Transverse colon (tissue), 4 donors: ENCODE data around the gene MAP6. TPM values are rescaled to one million over a fixed set of nuclear protein-coding genes. Genes with fewer than 3 reads are reported as not detected.

Experiments
- DNase-seq: peaks from one replicate; pipeline ENCODE4 v3.0.0-alpha.2; 2019
- H3K27ac ChIP-seq, 4 donors: fragments of 200-600 bp; sonication (generic); 2 replicates each; pipeline ENCODE4 v1.5.1; 2016 to 2018; ENCODE audit warnings: inconsistent platforms in 4 of 4
- H3K27me3 ChIP-seq: fragments of 200-600 bp; sonication (generic); 2 replicates; pipeline ENCODE4 v1.5.1; 2017; ENCODE audit warnings: inconsistent platforms
- H3K36me3 ChIP-seq, 4 donors: fragments of 200-600 bp; sonication (generic); 2 replicates each; pipeline ENCODE4 v1.5.1; 2017 to 2019; ENCODE audit warnings: inconsistent platforms in 4 of 4
- H3K4me1 ChIP-seq, 4 donors: fragments of 200-600 bp; sonication (generic); 2 replicates each; pipeline ENCODE4 v1.5.1; 2017 to 2020; ENCODE audit warnings: inconsistent platforms in 4 of 4
- H3K4me3 ChIP-seq, 4 donors: fragments of 200-600 bp; sonication (generic); 1 replicate in 1 of 4; 2 replicates in 3 of 4; pipeline versions ENCODE4 v1.5.1 to v1.6.1; 2017 to 2019; ENCODE audit warnings: inconsistent platforms in 4 of 4
- H3K9me3 ChIP-seq, 2 donors: fragments of 200-600 bp; sonication (generic); 2 replicates each; pipeline ENCODE4 v1.5.1; 2017 to 2019; ENCODE audit warnings: inconsistent platforms in 2 of 2
- CTCF ChIP-seq, 5 experiments: fragments of 200-600 bp in 3 of 5; fragments of 450-650 bp in 2 of 5; sonication (generic) in 3 of 5; IDR thresholded peaks; 1 replicate in 2 of 5; 2 replicates in 3 of 5; pipeline ENCODE4 v1.5.1; 2016 to 2017; ENCODE audit warnings: antibody characterized with exemption in 5 of 5, inconsistent platforms in 3 of 5, mild to moderate bottlenecking in 2 of 5, moderate library complexity in 1 of 5
- EP300 ChIP-seq: sonication (generic); formaldehyde crosslinking; IDR thresholded peaks from one replicate; pipeline ENCODE4 v1.6.1; 2017; ENCODE audit warnings: antibody characterized with exemption, low read depth
- POLR2A ChIP-seq: fragments of 450-650 bp; IDR thresholded peaks from one replicate; pipeline ENCODE4 v1.6.1; 2016; ENCODE audit warnings: antibody characterized with exemption, mild to moderate bottlenecking, moderate library complexity
- POLR2AphosphoS5 ChIP-seq, 3 donors: sonication (generic); formaldehyde crosslinking; IDR thresholded peaks; one replicate each; pipeline ENCODE4 v1.6.1; 2016; ENCODE audit warnings: antibody characterized with exemption in 3 of 3
- WGBS, 2 donors: methylation state at CpG; one replicate each; pipeline ENCODE4 v1.1.5; 2018; ENCODE audit warnings: low coverage in 1 of 2; 5-methylcytosine and 5-hydroxymethylcytosine counted together
- in situ Hi-C, 4 donors: fragments of 200-750 bp; cut with MboI; loops; one replicate each; pipeline versions ENCODE4 v1.15.0 to v1.15.1; 2017; ENCODE audit warnings: low sequenced_read_pairs in 3 of 4, low pct_ligation_motif_present in 1 of 4, low pct_unique_long_range_greater_than_20kb in 1 of 4
- intact Hi-C: fragments of 100-400 bp; cut with DNase I; formaldehyde crosslinking; loops from one replicate; pipeline ENCODE4 v1.15.1; 2023; ENCODE audit warnings: low total_unique reads
- total RNA-seq, 4 donors: library from RNA; depleted of rRNA; stranded (reverse); fragments of >200 nt; gene quantifications; one replicate each; pipeline ENCODE4 v1.1.0, GENCODE V29; 2016

Gene MAP6
- total RNA-seq, 4 donors from 2014 or later = 1.9 to 6.4 (median 3.0) TPM

- Histone ChIP-seq H3K4me1 (peaks cover 0 to 12% (median 6%) of the 10 kb centered on the region in 4 donors), H3K4me3 (no peak overlapping the region), H3K9me3 (no peaks in the 10 kb centered on the region), H3K36me3 (no peaks in the 10 kb centered on the region), H3K27ac (no peak overlapping the region), H3K27me3 (no peaks in the 10 kb centered on the region)
- no peak for DNase-seq
- TF ChIP-seq EP300 (no peak), CTCF (IDR thresholded peaks at IDR 0.05) (no peak), POLR2AphosphoS5 (IDR thresholded peaks at IDR 0.05) (no peak), POLR2A (no peak)
- in situ Hi-C loops = no loop called here
- WGBS, 2 donors = 55 to 82% methylated on average over 1 to 2 of the region's 2 CpGs
- intact Hi-C loops = no loop called here
Observed at GRCh38 chr11:75631086-75631730, 37.6 kb downstream of the MAP6 start.

GRCh38 chr11:75627906-75628668 is 40.8 kb downstream of the MAP6 start:
- no peak for DNase-seq
- intact Hi-C loops (no loop called here), in situ Hi-C loops (no loop called here)
- no peaks in the 10 kb centered on the region for H3K9me3 ChIP-seq
- no peak for TF ChIP-seq POLR2AphosphoS5 (IDR thresholded peaks at IDR 0.05)
- TF ChIP-seq EP300 = no peak
- TF ChIP-seq CTCF (IDR thresholded peaks at IDR 0.05) = no peak
- no peak for TF ChIP-seq POLR2A
- no peaks in the 10 kb centered on the region for H3K4me1 ChIP-seq
- H3K36me3 ChIP-seq = no peaks in the 10 kb centered on the region
- H3K4me3 ChIP-seq = no peak overlapping the region
- 72 to 82% methylated on average over 6 to 11 of the region's 11 CpGs for WGBS, 2 donors
- H3K27ac ChIP-seq = no peak overlapping the region
- no peaks in the 10 kb centered on the region for H3K27me3 ChIP-seq

- no peaks in the 10 kb centered on the region for H3K27me3 ChIP-seq
- no peaks in the 10 kb centered on the region for H3K36me3 ChIP-seq
- no peak overlapping the region for H3K4me3 ChIP-seq
- WGBS, 2 donors = 90 to 94% methylated on average over 6 to 8 of the region's 8 CpGs
- TF ChIP-seq POLR2A = no peak
- no peak for TF ChIP-seq EP300
- no peak for TF ChIP-seq CTCF (IDR thresholded peaks at IDR 0.05)
- no peak for DNase-seq
- H3K4me1 ChIP-seq = no peaks in the 10 kb centered on the region
- intact Hi-C loops (no loop called here), in situ Hi-C loops (no loop called here)
- H3K9me3 ChIP-seq = no peaks in the 10 kb centered on the region
- H3K27ac ChIP-seq = no peak overlapping the region
Observed at GRCh38 chr11:75626889-75627529, 41.8 kb downstream of the MAP6 start.

- Histone ChIP-seq H3K27me3 (no peaks in the 10 kb centered on the region), H3K4me1 (no peaks in the 10 kb centered on the region)
Observed at GRCh38 chr11:75625991-75626888, 42.6 kb downstream of the MAP6 start.

More at GRCh38 chr11:75625991-75626888, 42.6 kb downstream of the MAP6 start:
- intact Hi-C loops (no loop called here), in situ Hi-C loops (no loop called here)
- Histone ChIP-seq H3K9me3 (no peaks in the 10 kb centered on the region), H3K36me3 (no peaks in the 10 kb centered on the region), H3K27ac (no peak overlapping the region), H3K4me3 (no peak overlapping the region)
- 80 to 87% methylated on average over 5 to 8 of the region's 8 CpGs for WGBS, 2 donors
- DNase-seq = no peak
- no peak for TF ChIP-seq POLR2A
